Kidney (tissue), 14 donors: ENCODE data around the gene HDHD3. TPM values are rescaled to one million over a fixed set of nuclear protein-coding genes. Genes with fewer than 3 reads are reported as not detected.

Experiments used
- DNase-seq, 5 donors: peaks; one replicate each; pipeline ENCODE4 v3.0.0-alpha.2; 2013 to 2020
- FAIRE-seq: peaks from 2 replicates; lab custom pipeline; 2012; peaks lifted over from hg19 to GRCh38; lab: Jason Lieb, UNC
- H3K27ac ChIP-seq, 2 donors: one replicate each; pipeline ENCODE4 v1.7.0; 2013; ENCODE audit warnings: low read depth in 2 of 2, low read length in 2 of 2, inconsistent platforms in 1 of 2
- H3K27me3 ChIP-seq: one replicate; pipeline ENCODE4 v1.7.1; 2013; ENCODE audit warnings: low read length, inconsistent platforms; ENCODE audit not compliant: control insufficient read depth, insufficient read depth
- H3K36me3 ChIP-seq, 3 donors: one replicate each; pipeline versions ENCODE4 v1.7.0 to v1.7.1; 2013; ENCODE audit warnings: low read length in 3 of 3, control low read depth in 1 of 3, inconsistent platforms in 1 of 3; ENCODE audit not compliant: insufficient read depth in 3 of 3, control insufficient read depth in 2 of 3
- H3K4me1 ChIP-seq, 3 donors: one replicate each; pipeline versions ENCODE4 v1.7.0 to v1.7.1; 2013; ENCODE audit warnings: low read length in 3 of 3, inconsistent platforms in 1 of 3, low read depth in 1 of 3; ENCODE audit not compliant: control insufficient read depth in 2 of 3, insufficient read depth in 2 of 3
- H3K4me3 ChIP-seq, 3 donors: one replicate each; pipeline versions ENCODE4 v1.7.0 to v1.8.1; 2013; ENCODE audit warnings: low read length in 3 of 3, control low read depth in 1 of 3, inconsistent platforms in 1 of 3
- H3K9ac ChIP-seq, 3 donors: one replicate each; pipeline versions ENCODE4 v1.7.0 to v1.7.1; 2013; ENCODE audit warnings: low read length in 3 of 3, control low read depth in 1 of 3, inconsistent platforms in 1 of 3
- H3K9me3 ChIP-seq, 3 donors: one replicate each; pipeline versions ENCODE4 v1.7.0 to v1.7.1; 2013; ENCODE audit warnings: low read length in 3 of 3, control low read depth in 1 of 3, inconsistent platforms in 1 of 3; ENCODE audit not compliant: control insufficient read depth in 2 of 3, insufficient read depth in 1 of 3
- intact Hi-C: fragments of 100-400 bp; cut with DNase I; formaldehyde crosslinking; loops from one replicate; pipeline ENCODE4 v1.11.1; 2022
- polyA plus RNA-seq: library from polyadenylated mRNA; stranded (reverse); fragments of 350-450 nt; fragmentation: Illumina TruSeq; extraction: RNeasy Lipid Tissue Mini Kit (QIAGEN cat#74804); gene quantifications from one replicate; pipeline ENCODE4 v1.2.3, GENCODE V29; 2014; ENCODE audit warnings: low read depth, low replicate concordance; ENCODE audit not compliant: insufficient read depth
- total RNA-seq: library from RNA; stranded (reverse); fragmentation: NEBNext Ultra II Directional; extraction: Animal tissue kit (Norgen Biotek cat#: 25700); gene quantifications from one replicate; pipeline ENCODE4 v1.2.1, GENCODE V29; 2021
- TF ChIP-seq, protein P1 (sequence below): IDR thresholded peaks from 3 replicates; pipeline ENCODE4 v1.5.1; 2012; ENCODE audit warnings: mild to moderate bottlenecking, moderate library complexity, borderline replicate concordance; ENCODE audit not compliant: insufficient read depth; ENCODE audit errors: extremely low read depth
- donor health status: control.
- donor health status: control.
- donor health status: control.
- donor health status: control.
- donor health status: control.
- donor health status: DM: yes; HTN: yes; CAD: no.
- donor health status: Normal renal cell carcinoma (clear cell type).

Gene HDHD3
- total and polyA plus RNA-seq, 2 donors from 2014 or later, result 29.8 to 107 TPM

DNA sequence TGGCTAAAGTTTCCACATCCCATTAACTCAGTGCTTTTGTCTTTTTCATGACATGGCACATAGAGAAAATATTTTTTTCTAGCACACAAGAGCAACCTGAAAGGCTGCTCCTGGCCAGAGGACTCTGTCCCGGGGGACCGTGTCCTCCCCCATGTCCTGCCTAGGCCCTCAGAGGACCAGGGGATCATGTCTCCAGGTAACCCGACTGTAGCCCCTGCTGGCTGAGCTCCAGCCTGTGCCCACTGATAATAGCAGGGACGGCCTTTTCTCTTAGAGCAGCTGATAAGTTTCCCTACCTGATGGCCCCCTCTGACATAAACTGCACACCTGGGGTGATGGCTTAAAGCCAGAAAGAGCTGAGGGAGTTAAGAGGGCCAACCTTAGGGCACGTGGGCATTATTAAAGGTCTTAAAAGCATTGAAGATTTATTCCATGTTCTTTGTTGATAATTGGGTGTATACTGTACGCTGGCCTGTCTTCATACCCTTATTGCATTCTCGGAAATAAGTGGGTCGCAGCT, 5.9 kb downstream of the HDHD3 start:
- Histone ChIP-seq H3K9me3 (no peaks in the 10 kb centered on the region), H3K4me3 (no peak overlapping the region), H3K4me1 (peaks cover 0 to 14% (median 0%) of the 10 kb centered on the region in 3 donors), H3K27me3 (no peaks in the 10 kb centered on the region), H3K36me3 (peaks cover 0 to 10% (median 0%) of the 10 kb centered on the region in 3 donors), H3K27ac (no peak overlapping the region), H3K9ac (no peak overlapping the region)
- TF ChIP-seq, protein P1, sequence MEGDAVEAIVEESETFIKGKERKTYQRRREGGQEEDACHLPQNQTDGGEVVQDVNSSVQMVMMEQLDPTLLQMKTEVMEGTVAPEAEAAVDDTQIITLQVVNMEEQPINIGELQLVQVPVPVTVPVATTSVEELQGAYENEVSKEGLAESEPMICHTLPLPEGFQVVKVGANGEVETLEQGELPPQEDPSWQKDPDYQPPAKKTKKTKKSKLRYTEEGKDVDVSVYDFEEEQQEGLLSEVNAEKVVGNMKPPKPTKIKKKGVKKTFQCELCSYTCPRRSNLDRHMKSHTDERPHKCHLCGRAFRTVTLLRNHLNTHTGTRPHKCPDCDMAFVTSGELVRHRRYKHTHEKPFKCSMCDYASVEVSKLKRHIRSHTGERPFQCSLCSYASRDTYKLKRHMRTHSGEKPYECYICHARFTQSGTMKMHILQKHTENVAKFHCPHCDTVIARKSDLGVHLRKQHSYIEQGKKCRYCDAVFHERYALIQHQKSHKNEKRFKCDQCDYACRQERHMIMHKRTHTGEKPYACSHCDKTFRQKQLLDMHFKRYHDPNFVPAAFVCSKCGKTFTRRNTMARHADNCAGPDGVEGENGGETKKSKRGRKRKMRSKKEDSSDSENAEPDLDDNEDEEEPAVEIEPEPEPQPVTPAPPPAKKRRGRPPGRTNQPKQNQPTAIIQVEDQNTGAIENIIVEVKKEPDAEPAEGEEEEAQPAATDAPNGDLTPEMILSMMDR, result no peak
- intact Hi-C loops, result no loop called here
- FAIRE-seq (no peak), DNase-seq (no peak)

DNA sequence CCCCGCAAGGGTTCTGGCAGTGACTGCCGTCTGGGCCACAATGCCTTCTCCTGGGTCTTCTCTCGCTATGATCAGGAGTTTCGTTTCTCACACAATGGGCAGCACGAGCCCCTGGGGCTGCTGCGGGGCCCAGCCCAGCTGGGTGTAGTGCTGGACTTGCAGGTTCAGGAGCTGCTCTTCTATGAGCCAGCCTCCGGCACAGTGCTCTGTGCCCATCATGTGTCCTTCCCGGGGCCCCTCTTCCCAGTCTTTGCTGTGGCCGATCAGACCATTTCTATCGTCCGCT, 7.0 kb downstream of the HDHD3 start:
- no peak for FAIRE-seq
- H3K4me3 ChIP-seq, result no peak overlapping the region
- no peaks in the 10 kb centered on the region for H3K27me3 ChIP-seq
- no peak overlapping the region for H3K27ac ChIP-seq
- intact Hi-C loops, result no loop called here
- H3K9ac ChIP-seq, result no peak overlapping the region
- H3K36me3 ChIP-seq, result peaks cover 0 to 10% (median 0%) of the 10 kb centered on the region in 3 donors
- peaks cover 0 to 14% (median 0%) of the 10 kb centered on the region in 3 donors for H3K4me1 ChIP-seq
- DNase-seq, result no peak
- TF ChIP-seq, protein P1, result no peak
- H3K9me3 ChIP-seq, result no peaks in the 10 kb centered on the region

DNA sequence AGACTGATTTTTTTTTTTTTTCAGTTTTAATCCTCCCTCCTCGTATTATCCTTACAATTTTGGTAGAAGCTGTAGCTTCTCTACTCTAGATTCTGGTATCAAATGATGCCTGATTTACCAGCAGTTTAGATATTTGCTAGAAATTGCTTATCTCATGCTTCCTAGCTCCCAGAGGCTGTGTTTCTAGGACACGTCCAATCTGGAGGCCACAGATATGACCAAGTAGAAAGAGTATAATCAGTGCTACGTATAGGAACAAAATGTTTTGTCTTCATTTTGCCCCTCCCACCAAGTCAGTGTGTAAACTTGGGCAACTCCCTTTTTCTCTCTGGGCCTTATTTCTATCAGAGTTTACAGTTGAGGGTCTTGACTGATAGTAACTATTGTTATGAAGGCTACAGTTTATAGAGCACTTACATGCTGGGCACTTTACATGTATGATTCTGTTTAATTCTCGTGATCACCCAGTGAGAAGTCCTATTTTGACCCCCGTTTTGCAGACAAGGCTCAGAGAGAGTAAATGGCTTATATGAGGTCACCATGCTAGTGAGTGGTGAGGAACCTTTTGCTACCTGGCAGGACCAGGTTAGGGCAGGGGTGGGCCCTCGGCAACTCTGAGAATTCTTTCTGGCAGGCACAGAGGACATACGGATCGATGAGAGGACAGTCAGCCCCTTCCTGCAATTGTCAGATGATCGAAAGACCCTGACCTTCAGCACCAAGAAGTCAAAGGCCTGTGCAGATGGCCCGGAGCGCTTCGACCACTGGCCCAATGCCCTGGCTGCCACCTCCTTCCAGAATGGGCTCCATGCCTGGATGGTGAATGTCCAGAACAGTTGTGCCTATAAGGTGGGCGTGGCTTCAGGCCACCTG, 7.6 kb downstream of the HDHD3 start:
- H3K36me3 ChIP-seq, result peaks cover 0 to 10% (median 0%) of the 10 kb centered on the region in 3 donors
- H3K27me3 ChIP-seq, result no peaks in the 10 kb centered on the region
- H3K27ac ChIP-seq, result no peak overlapping the region
- FAIRE-seq, result no peak
- intact Hi-C loops, result no loop called here
- no peaks in the 10 kb centered on the region for H3K9me3 ChIP-seq
- H3K4me1 ChIP-seq, result peaks cover 0 to 13% (median 0%) of the 10 kb centered on the region in 3 donors
- TF ChIP-seq, protein P1, result no peak
- no peak overlapping the region for H3K9ac ChIP-seq
- no peak overlapping the region for H3K4me3 ChIP-seq
- no peak for DNase-seq
